Prostate gland (tissue), 2 donors: ENCODE data around the gene PALLD. TPM values are rescaled to one million over a fixed set of nuclear protein-coding genes. Genes with fewer than 3 reads are reported as not detected.
A peak's percentile ranks its signal among the peaks of the same experiment; 100 is the strongest.

ENCODE experiments used
- DNase-seq: peaks from one replicate; pipeline ENCODE4 v3.0.0-alpha.2; 2019; ENCODE audit warnings: low spot score
- H3K27ac ChIP-seq, 2 donors: fragments of 200-600 bp; sonication (generic); 2 replicates each; pipeline ENCODE4 v1.5.1; 2017 to 2019
- H3K27me3 ChIP-seq: fragments of 200-600 bp; sonication (generic); replicated peaks from 2 replicates; pipeline ENCODE4 v1.5.1; 2019; ENCODE audit not compliant: insufficient read depth
- H3K36me3 ChIP-seq, 2 donors: fragments of 200-600 bp; sonication (generic); 1 replicate in 1 of 2; 2 replicates in 1 of 2; pipeline versions ENCODE4 v1.5.1 to v1.8.1; 2017 to 2019
- H3K4me1 ChIP-seq: fragments of 200-600 bp; sonication (generic); replicated peaks from 2 replicates; pipeline ENCODE4 v1.5.1; 2019
- H3K4me3 ChIP-seq, 2 donors: fragments of 200-600 bp; sonication (generic); 2 replicates each; pipeline ENCODE4 v1.5.1; 2017 to 2019
- H3K9me3 ChIP-seq: fragments of 200-600 bp; sonication (generic); 2 replicates; pipeline ENCODE4 v1.5.1; 2017
- POLR2A ChIP-seq: fragments of 450-650 bp; IDR thresholded peaks from one replicate; pipeline ENCODE4 v1.6.1; 2016; ENCODE audit warnings: antibody characterized with exemption, mild to moderate bottlenecking
- POLR2AphosphoS5 ChIP-seq: sonication (generic); formaldehyde crosslinking; IDR thresholded peaks from one replicate; pipeline ENCODE4 v1.6.1; 2017; ENCODE audit warnings: antibody characterized with exemption
- WGBS: methylation state at CpG from one replicate; pipeline ENCODE4 v1.1.5; 2018; 5-methylcytosine and 5-hydroxymethylcytosine counted together
- intact Hi-C: fragments of 100-400 bp; cut with DNase I; formaldehyde crosslinking; loops from one replicate; pipeline ENCODE4 v1.14.2; 2022
- total RNA-seq, 2 donors: library from RNA; depleted of rRNA; stranded (reverse); fragments of >200 nt; gene quantifications; one replicate each; pipeline ENCODE4 v1.1.0, GENCODE V29; 2016
- TF ChIP-seq, protein P1 (sequence below), 4 experiments: fragments of 200-600 bp in 2 of 4; fragments of 450-650 bp in 2 of 4; sonication (generic) in 2 of 4; IDR thresholded peaks; 1 replicate in 3 of 4; 2 replicates in 1 of 4; pipeline ENCODE4 v1.5.1; 2016 to 2019; ENCODE audit warnings: antibody characterized with exemption in 4 of 4, mild to moderate bottlenecking in 2 of 4, moderate library complexity in 2 of 4

Gene PALLD
- total RNA-seq, 2 donors from 2014 or later, result 252 TPM

DNA sequence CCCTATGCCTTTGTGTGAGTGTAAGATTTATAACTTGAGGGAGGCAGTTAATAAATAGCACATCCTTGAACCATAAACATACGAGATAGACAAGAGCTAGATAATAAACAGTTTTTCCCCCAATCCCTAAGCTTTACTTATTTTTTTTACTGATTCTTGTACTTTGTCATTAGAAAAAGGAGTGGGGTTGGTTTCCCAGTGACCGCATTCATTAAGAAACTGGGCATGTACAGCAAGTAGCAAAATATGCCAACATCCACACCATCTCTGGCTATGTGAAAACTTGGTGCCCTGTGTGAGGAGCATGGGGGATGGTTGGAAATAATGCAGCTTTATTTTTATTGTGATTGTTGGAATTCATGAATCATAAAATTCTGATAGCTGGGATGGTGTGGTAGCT lies 337.0 kb downstream of the PALLD start:
- WGBS, result 50% methylated on average over 2 of the region's 2 CpGs
- peak overlapping the region; percentile 92 to 95 for H3K27ac ChIP-seq
- TF ChIP-seq POLR2A (no peak), POLR2AphosphoS5 (no peak)
- TF ChIP-seq, protein P1, sequence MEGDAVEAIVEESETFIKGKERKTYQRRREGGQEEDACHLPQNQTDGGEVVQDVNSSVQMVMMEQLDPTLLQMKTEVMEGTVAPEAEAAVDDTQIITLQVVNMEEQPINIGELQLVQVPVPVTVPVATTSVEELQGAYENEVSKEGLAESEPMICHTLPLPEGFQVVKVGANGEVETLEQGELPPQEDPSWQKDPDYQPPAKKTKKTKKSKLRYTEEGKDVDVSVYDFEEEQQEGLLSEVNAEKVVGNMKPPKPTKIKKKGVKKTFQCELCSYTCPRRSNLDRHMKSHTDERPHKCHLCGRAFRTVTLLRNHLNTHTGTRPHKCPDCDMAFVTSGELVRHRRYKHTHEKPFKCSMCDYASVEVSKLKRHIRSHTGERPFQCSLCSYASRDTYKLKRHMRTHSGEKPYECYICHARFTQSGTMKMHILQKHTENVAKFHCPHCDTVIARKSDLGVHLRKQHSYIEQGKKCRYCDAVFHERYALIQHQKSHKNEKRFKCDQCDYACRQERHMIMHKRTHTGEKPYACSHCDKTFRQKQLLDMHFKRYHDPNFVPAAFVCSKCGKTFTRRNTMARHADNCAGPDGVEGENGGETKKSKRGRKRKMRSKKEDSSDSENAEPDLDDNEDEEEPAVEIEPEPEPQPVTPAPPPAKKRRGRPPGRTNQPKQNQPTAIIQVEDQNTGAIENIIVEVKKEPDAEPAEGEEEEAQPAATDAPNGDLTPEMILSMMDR (IDR thresholded peaks at IDR 0.05), result no peak
- no peak for DNase-seq
- no peaks in the 10 kb centered on the region for H3K9me3 ChIP-seq
- no peaks in the 10 kb centered on the region for H3K4me1 ChIP-seq
- H3K4me3 ChIP-seq, result peak overlapping the region; percentile 59 to 80
- intact Hi-C loops, result no loop called here
- no peaks in the 10 kb centered on the region for H3K27me3 ChIP-seq
- H3K36me3 ChIP-seq, result no peaks in the 10 kb centered on the region

DNA sequence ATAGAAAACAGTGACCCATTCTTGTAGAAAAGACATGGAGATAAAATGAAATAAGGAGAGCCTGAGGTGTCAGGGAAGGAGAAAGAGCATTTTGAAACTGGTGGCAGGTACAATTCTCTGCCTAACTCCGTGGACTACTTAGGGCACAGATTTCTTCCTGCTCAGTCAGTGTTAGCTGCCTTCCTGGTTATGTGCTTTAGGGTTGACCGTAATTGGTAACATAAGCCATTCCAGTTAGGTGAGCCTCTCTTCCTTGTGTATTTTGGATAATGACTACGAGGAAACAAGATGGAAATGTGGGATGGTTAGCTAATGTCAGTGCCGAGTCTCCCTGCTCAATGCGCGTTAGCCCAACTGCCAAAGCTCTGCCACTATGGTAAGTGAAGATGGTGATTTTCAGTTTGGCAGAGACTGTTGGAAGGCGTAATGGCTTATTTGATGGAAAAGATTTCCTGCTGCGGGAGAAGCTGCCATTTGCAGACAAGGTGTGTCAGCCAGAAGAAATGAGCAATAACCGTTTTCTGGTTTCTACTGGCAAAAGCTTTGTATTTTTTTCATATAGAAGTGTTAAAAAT lies 339.1 kb downstream of the PALLD start:
- H3K4me1 ChIP-seq, result no peaks in the 10 kb centered on the region
- no peak for DNase-seq
- H3K9me3 ChIP-seq, result no peaks in the 10 kb centered on the region
- intact Hi-C loops, result no loop called here
- no peak overlapping the region for H3K4me3 ChIP-seq
- H3K36me3 ChIP-seq, result no peaks in the 10 kb centered on the region
- peak overlapping the region; percentile 41 to 92 for H3K27ac ChIP-seq
- 72% methylated on average over 9 of the region's 9 CpGs for WGBS
- TF ChIP-seq, protein P1 (IDR thresholded peaks at IDR 0.05), result no peak
- TF ChIP-seq POLR2AphosphoS5, result peak; percentile 86
- TF ChIP-seq POLR2A, result no peak
- no peaks in the 10 kb centered on the region for H3K27me3 ChIP-seq

DNA sequence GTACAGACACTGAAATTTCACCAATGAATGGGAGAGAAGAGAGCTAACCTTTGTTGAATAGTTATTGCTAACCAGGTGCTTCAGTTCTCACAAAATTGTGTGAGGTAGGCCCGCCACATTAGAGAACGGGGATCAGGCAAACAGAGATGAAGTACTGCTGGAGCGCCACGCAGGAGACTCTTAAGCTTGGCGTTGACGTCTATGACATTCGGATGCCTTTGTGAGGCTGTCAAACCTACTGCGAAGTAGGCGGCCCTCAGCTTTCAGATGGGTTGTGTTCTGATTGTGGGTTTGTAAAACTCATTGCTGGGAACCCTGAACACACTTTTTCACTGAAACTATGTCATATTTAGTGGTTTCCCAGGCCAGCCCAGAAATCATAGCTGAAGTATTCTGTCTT lies 339.6 kb downstream of the PALLD start:
- no peak for DNase-seq
- no peaks in the 10 kb centered on the region for H3K36me3 ChIP-seq
- no peak overlapping the region for H3K4me3 ChIP-seq
- H3K27me3 ChIP-seq, result no peaks in the 10 kb centered on the region
- no peaks in the 10 kb centered on the region for H3K9me3 ChIP-seq
- TF ChIP-seq POLR2A, result no peak
- TF ChIP-seq, protein P1 (IDR thresholded peaks at IDR 0.05), result no peak
- no peak for TF ChIP-seq POLR2AphosphoS5
- 87% methylated on average over 9 of the region's 9 CpGs for WGBS
- H3K27ac ChIP-seq, result peak overlapping the region; percentile 41 to 52
- no peaks in the 10 kb centered on the region for H3K4me1 ChIP-seq
- intact Hi-C loops, result no loop called here

DNA sequence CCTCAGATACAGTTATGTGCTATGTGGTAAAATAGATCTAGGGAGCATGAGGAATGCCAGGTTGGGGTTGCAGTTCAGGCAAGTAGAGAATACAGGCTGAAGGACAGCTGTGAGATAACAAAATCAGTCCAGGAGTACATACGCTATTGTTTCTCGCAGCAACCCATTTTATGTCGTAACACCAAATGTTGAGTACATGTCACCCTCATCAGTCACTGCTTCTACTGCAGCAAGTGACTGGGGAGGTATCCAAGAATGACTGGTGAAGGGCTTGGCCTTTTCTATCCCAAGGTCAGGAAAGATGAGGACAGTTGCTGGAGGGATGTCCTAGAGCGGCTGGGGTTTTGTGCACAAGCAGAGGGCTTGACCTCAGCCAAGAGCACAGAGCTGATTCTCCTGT lies 341.1 kb downstream of the PALLD start:
- TF ChIP-seq, protein P1 (IDR thresholded peaks at IDR 0.05), result no peak
- TF ChIP-seq POLR2A, result no peak
- TF ChIP-seq POLR2AphosphoS5, result no peak
- 80% methylated on average over 4 of the region's 4 CpGs for WGBS
- Histone ChIP-seq H3K27ac (peak overlapping the region; percentile 41 to 52), H3K9me3 (no peaks in the 10 kb centered on the region), H3K4me1 (no peaks in the 10 kb centered on the region), H3K27me3 (no peaks in the 10 kb centered on the region), H3K4me3 (no peak overlapping the region), H3K36me3 (no peaks in the 10 kb centered on the region)
- no peak for DNase-seq
- intact Hi-C loops, result no loop called here

DNA sequence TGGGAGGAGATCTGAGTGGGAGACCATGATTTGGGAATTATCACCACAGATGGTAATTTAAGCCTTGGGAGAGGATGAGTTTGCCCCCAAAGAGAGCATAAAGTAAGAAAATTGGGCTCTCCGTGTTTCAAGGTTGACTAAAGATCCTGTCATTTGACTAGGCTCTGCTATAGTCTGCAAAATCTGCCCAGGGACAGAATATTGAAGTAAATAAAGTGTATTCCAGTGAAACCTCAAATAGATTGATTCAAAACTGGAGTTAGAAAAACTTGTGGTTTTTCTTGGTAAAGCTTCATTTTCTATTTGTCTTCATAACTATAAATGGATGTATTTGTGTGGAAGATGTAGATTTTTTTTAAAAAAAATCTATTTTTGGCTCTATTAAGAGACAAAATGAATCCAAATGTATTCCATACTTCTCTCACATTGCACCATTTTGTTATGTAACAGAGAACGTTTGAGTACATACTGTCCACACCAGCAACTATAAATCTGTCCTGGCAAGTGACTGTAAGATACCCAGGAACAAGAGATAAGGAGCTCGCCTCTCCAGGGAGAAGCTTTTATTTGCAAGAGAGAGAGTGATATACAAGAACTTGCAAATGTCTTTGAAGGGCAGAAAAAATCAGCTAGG lies 343.0 kb downstream of the PALLD start:
- no peak for DNase-seq
- 19% methylated on average over 3 of the region's 3 CpGs for WGBS
- intact Hi-C loops, result loop anchor here (5.0 kb wide), 2 partner anchors 128 to 208 kb away; no protein-coding TSS in a partner anchor
- Histone ChIP-seq H3K9me3 (no peaks in the 10 kb centered on the region), H3K27ac (peak overlapping the region; percentile 69), H3K4me1 (no peaks in the 10 kb centered on the region), H3K4me3 (no peak overlapping the region), H3K27me3 (no peaks in the 10 kb centered on the region), H3K36me3 (no peaks in the 10 kb centered on the region)
- TF ChIP-seq, protein P1 (IDR thresholded peaks at IDR 0.05), result no peak
- no peak for TF ChIP-seq POLR2A
- peak; percentile 85 for TF ChIP-seq POLR2AphosphoS5
